Femur (tissue), 1 donor: ENCODE results near the gene TFDP3.

Source experiments
- DNase-seq: peaks from one replicate; pipeline ENCODE4 v3.0.0-alpha.2; 2017

TFDP3 gene

GRCh38 chrX:133218329-133218728 is at the start of gene TFDP3:
TSS of gene TFDP3 (minus strand) at chrX:133218354. CDS start at chrX:133218259, 95 bp downstream.
- DNase-seq: no peak

GRCh38 chrX:133267621-133268020 is 49.5 kb upstream of the TFDP3 start:
- no peak for DNase-seq

GRCh38 chrX:133265331-133265730 is 47.2 kb upstream of the TFDP3 start:
- peak; percentile 24 for DNase-seq

GRCh38 chrX:133258481-133258880 is 40.3 kb upstream of the TFDP3 start:
- DNase-seq: no peak

- no peak for DNase-seq
Observed at GRCh38 chrX:133254666-133255065, 36.5 kb upstream of the TFDP3 start.

- DNase-seq: no peak
Observed at GRCh38 chrX:133251204-133251603, 33.0 kb upstream of the TFDP3 start.

GRCh38 chrX:133250184-133251100 is 32.3 kb upstream of the TFDP3 start:
- DNase-seq: peak; percentile 55

GRCh38 chrX:133249266-133250058 is 31.3 kb upstream of the TFDP3 start:
- DNase-seq: no peak

- DNase-seq: no peak
Observed at GRCh38 chrX:133248177-133248576, 30.0 kb upstream of the TFDP3 start.

GRCh38 chrX:133246921-133247320 is 28.8 kb upstream of the TFDP3 start:
- no peak for DNase-seq

- DNase-seq: no peak
Observed at GRCh38 chrX:133235830-133236229, 17.7 kb upstream of the TFDP3 start.

- DNase-seq: no peak
Observed at GRCh38 chrX:133232331-133232730, 14.2 kb upstream of the TFDP3 start.

- no peak for DNase-seq
Observed at GRCh38 chrX:133229361-133229760, 11.2 kb upstream of the TFDP3 start.

- DNase-seq: no peak
Observed at GRCh38 chrX:133215747-133216146, 2.4 kb downstream of the TFDP3 start.

- no peak for DNase-seq
Observed at GRCh38 chrX:133215017-133215416, 3.1 kb downstream of the TFDP3 start.

- DNase-seq: no peak
Observed at GRCh38 chrX:133214301-133214700, 3.9 kb downstream of the TFDP3 start.

GRCh38 chrX:133213117-133213516 is 5.0 kb downstream of the TFDP3 start:
- DNase-seq: no peak

- no peak for DNase-seq
Observed at GRCh38 chrX:133207751-133208150, 10.4 kb downstream of the TFDP3 start.

GRCh38 chrX:133191739-133192039 is 26.5 kb downstream of the TFDP3 start:
- DNase-seq: no peak

- DNase-seq: no peak
Observed at GRCh38 chrX:133190877-133191738, 27.0 kb downstream of the TFDP3 start.

- DNase-seq: no peak
Observed at GRCh38 chrX:133189195-133189594, 29.0 kb downstream of the TFDP3 start.

- DNase-seq: no peak
Observed at GRCh38 chrX:133188631-133189030, 29.5 kb downstream of the TFDP3 start.

GRCh38 chrX:133185938-133186337 is 32.2 kb downstream of the TFDP3 start:
- DNase-seq: no peak
